HG02798 (cell line): ENCODE measurements around the gene ERBB4.
A peak's percentile ranks its signal among the peaks of the same experiment; 100 is the strongest.
"Not testable (repeated sequence)": the region's sequence is repeated elsewhere in the genome, so short reads cannot be mapped to it uniquely, and the experiment has no call there.

Source experiments
- ATAC-seq: cut with Tn5 transposase; IDR thresholded peaks from one replicate; pipeline ENCODE4 v1.9.1; 2021; ENCODE audit warnings: mild to moderate bottlenecking; ENCODE audit not compliant: unreplicated experiment, poor library complexity

The ERBB4 gene

GRCh38 chr2:211545582-211545981, 993.0 kb downstream of the ERBB4 start:
- ATAC-seq: no peak

GRCh38 chr2:211534632-211535031, 1004.0 kb downstream of the ERBB4 start:
- ATAC-seq: no peak

GRCh38 chr2:211524248-211524647, 1014.4 kb downstream of the ERBB4 start:
- not testable (repeated sequence) for ATAC-seq

- no peak for ATAC-seq
Measured at GRCh38 chr2:211516537-211516936, 1022.1 kb downstream of the ERBB4 start.

GRCh38 chr2:211514049-211514448, 1024.6 kb downstream of the ERBB4 start:
- ATAC-seq: no peak

- ATAC-seq: no peak
Measured at GRCh38 chr2:211513446-211513845, 1025.2 kb downstream of the ERBB4 start.

GRCh38 chr2:211512806-211513205, 1025.8 kb downstream of the ERBB4 start:
- ATAC-seq: no peak

- peak; percentile 53 for ATAC-seq
Measured at GRCh38 chr2:211503856-211504255, 1034.7 kb downstream of the ERBB4 start.

GRCh38 chr2:211503198-211503597, 1035.4 kb downstream of the ERBB4 start:
- no peak for ATAC-seq

- no peak for ATAC-seq
Measured at GRCh38 chr2:211498551-211499205, 1039.9 kb downstream of the ERBB4 start.

- ATAC-seq: no peak
Measured at GRCh38 chr2:211495339-211495738, 1043.3 kb downstream of the ERBB4 start.

- no peak for ATAC-seq
Measured at GRCh38 chr2:211494536-211494935, 1044.1 kb downstream of the ERBB4 start.

GRCh38 chr2:211494085-211494484, 1044.5 kb downstream of the ERBB4 start:
- ATAC-seq: no peak

GRCh38 chr2:211487733-211488132, 1050.9 kb downstream of the ERBB4 start:
- ATAC-seq: no peak

- no peak for ATAC-seq
Measured at GRCh38 chr2:211479536-211480150, 1059.0 kb downstream of the ERBB4 start.

GRCh38 chr2:211477537-211478275, 1060.9 kb downstream of the ERBB4 start:
- ATAC-seq: no peak

GRCh38 chr2:211473116-211473515, 1065.5 kb downstream of the ERBB4 start:
- no peak for ATAC-seq

- no peak for ATAC-seq
Measured at GRCh38 chr2:211469664-211470059, 1068.9 kb downstream of the ERBB4 start.

GRCh38 chr2:211468877-211469663, 1069.5 kb downstream of the ERBB4 start:
- ATAC-seq: no peak

- ATAC-seq: no peak
Measured at GRCh38 chr2:211468217-211468616, 1070.4 kb downstream of the ERBB4 start.

- no peak for ATAC-seq
Measured at GRCh38 chr2:211463397-211463796, 1075.2 kb downstream of the ERBB4 start.
